ENCODE results near the gene EYA3.

EYA3 gene

GRCh38 chr1:27940297-27940696 lies 148.1 kb downstream of the EYA3 start:
- no peak for TF ChIP-seq ARNTL (CRISPR knock-in tag; IDR thresholded peaks at IDR 0.05; ENCODE audit: borderline replicate concordance, low read depth)
- TF ChIP-seq ZFP3 (CRISPR knock-in tag; IDR thresholded peaks at IDR 0.05): no peak
- no peak for TF ChIP-seq BACH2 (CRISPR knock-in tag; IDR thresholded peaks at IDR 0.05; ENCODE audit: borderline replicate concordance)
- TF ChIP-seq ZNF8 (CRISPR knock-in tag; IDR thresholded peaks at IDR 0.05): no peak
- no peak for TF ChIP-seq ESRRG (CRISPR knock-in tag; IDR thresholded peaks at IDR 0.05)
- TF ChIP-seq ZNF70 (CRISPR knock-in tag; IDR thresholded peaks at IDR 0.05): no peak
- no peak for TF ChIP-seq SNAI2 (CRISPR knock-in tag; IDR thresholded peaks at IDR 0.05)
- TF ChIP-seq ZNF565 (CRISPR knock-in tag; conservative IDR thresholded peaks at IDR 0.05; ENCODE audit: low read depth): no peak
- no peak for TF ChIP-seq GLIS3 (CRISPR knock-in tag; IDR thresholded peaks at IDR 0.05)
- no peak for TF ChIP-seq ZC3H10 (CRISPR knock-in tag; IDR thresholded peaks at IDR 0.05)
- TF ChIP-seq ZFP30 (CRISPR knock-in tag; IDR thresholded peaks at IDR 0.05): no peak
- TF ChIP-seq PPARA (CRISPR knock-in tag; IDR thresholded peaks at IDR 0.05; ENCODE audit: borderline replicate concordance): no peak
- no peak for TF ChIP-seq RARB (CRISPR knock-in tag; IDR thresholded peaks at IDR 0.05)
- ATAC-seq: peak; percentile 52

GRCh38 chr1:27938488-27938887 lies 149.9 kb downstream of the EYA3 start:
- ATAC-seq: no peak
- no peak for TF ChIP-seq CREB5 (CRISPR knock-in tag; IDR thresholded peaks at IDR 0.05; ENCODE audit: low read depth)
- TF ChIP-seq ZC3H10 (CRISPR knock-in tag; IDR thresholded peaks at IDR 0.05): no peak
- no peak for TF ChIP-seq POU6F1 (CRISPR knock-in tag; IDR thresholded peaks at IDR 0.05; ENCODE audit: borderline replicate concordance, low read depth)
- TF ChIP-seq TSHZ2 (CRISPR knock-in tag; IDR thresholded peaks at IDR 0.05): no peak
- TF ChIP-seq SNAI2 (CRISPR knock-in tag; IDR thresholded peaks at IDR 0.05): no peak
- TF ChIP-seq OSR1 (CRISPR knock-in tag; IDR thresholded peaks at IDR 0.05): no peak
- TF ChIP-seq ISL1 (CRISPR knock-in tag; IDR thresholded peaks at IDR 0.05): no peak
- TF ChIP-seq PPARA (CRISPR knock-in tag; IDR thresholded peaks at IDR 0.05; ENCODE audit: borderline replicate concordance): no peak
- no peak for TF ChIP-seq ZNF70 (CRISPR knock-in tag; IDR thresholded peaks at IDR 0.05)
- no peak for TF ChIP-seq ESRRG (CRISPR knock-in tag; IDR thresholded peaks at IDR 0.05)
- no peak for TF ChIP-seq TOX (CRISPR knock-in tag; IDR thresholded peaks at IDR 0.05; ENCODE audit: borderline replicate concordance)
- TF ChIP-seq RARB (CRISPR knock-in tag; IDR thresholded peaks at IDR 0.05): no peak
- TF ChIP-seq CSRNP3 (CRISPR knock-in tag; IDR thresholded peaks at IDR 0.05): no peak
- no peak for TF ChIP-seq BACH2 (CRISPR knock-in tag; IDR thresholded peaks at IDR 0.05; ENCODE audit: borderline replicate concordance)
- no peak for TF ChIP-seq ZFP3 (CRISPR knock-in tag; IDR thresholded peaks at IDR 0.05)

GRCh38 chr1:27937524-27937836 lies 150.9 kb downstream of the EYA3 start:
- ATAC-seq: no peak
- no peak for TF ChIP-seq TCF4 (CRISPR knock-in tag; IDR thresholded peaks at IDR 0.05; ENCODE audit: borderline replicate concordance)
- TF ChIP-seq POU6F1 (CRISPR knock-in tag; IDR thresholded peaks at IDR 0.05; ENCODE audit: borderline replicate concordance, low read depth): no peak
- no peak for TF ChIP-seq ZNF565 (CRISPR knock-in tag; conservative IDR thresholded peaks at IDR 0.05; ENCODE audit: low read depth)
- TF ChIP-seq BACH2 (CRISPR knock-in tag; IDR thresholded peaks at IDR 0.05; ENCODE audit: borderline replicate concordance): no peak
- no peak for TF ChIP-seq ZC3H10 (CRISPR knock-in tag; IDR thresholded peaks at IDR 0.05)
- no peak for TF ChIP-seq PPARA (CRISPR knock-in tag; IDR thresholded peaks at IDR 0.05; ENCODE audit: borderline replicate concordance)
- TF ChIP-seq GLIS3 (CRISPR knock-in tag; IDR thresholded peaks at IDR 0.05): no peak
- no peak for TF ChIP-seq TSHZ2 (CRISPR knock-in tag; IDR thresholded peaks at IDR 0.05)
- TF ChIP-seq ZFP3 (CRISPR knock-in tag; IDR thresholded peaks at IDR 0.05): no peak
- no peak for TF ChIP-seq PATZ1 (CRISPR knock-in tag; IDR thresholded peaks at IDR 0.05; ENCODE audit: borderline replicate concordance)
- no peak for TF ChIP-seq ESRRG (CRISPR knock-in tag; IDR thresholded peaks at IDR 0.05)
- no peak for TF ChIP-seq ZNF8 (CRISPR knock-in tag; IDR thresholded peaks at IDR 0.05)
- TF ChIP-seq TOX (CRISPR knock-in tag; IDR thresholded peaks at IDR 0.05; ENCODE audit: borderline replicate concordance): no peak

All from SK-N-SH treated with all-trans-retinoic acid at 6 μM for 48 hours (cell line).